HEK293 (cell line): ENCODE data around the gene C9orf78.
A peak's percentile ranks its signal among the peaks of the same experiment; 100 is the strongest.

Experiments
- ELK4 ChIP-seq: IDR thresholded peaks from 2 replicates; pipeline ENCODE4 v1.6.1; 2011; ENCODE audit warnings: mild to moderate bottlenecking, low read depth, low read length, borderline replicate concordance
- KLF9 ChIP-seq: fragments of 450-650 bp; formaldehyde crosslinking; IDR thresholded peaks from 2 replicates; pipeline ENCODE4 v1.5.1; 2016; ENCODE audit warnings: missing biosample characterization, missing genetic modification characterization, low read depth
- OVOL3 ChIP-seq: fragments of 450-650 bp; formaldehyde crosslinking; IDR thresholded peaks from 2 replicates; pipeline ENCODE4 v1.5.1; 2016; ENCODE audit warnings: missing biosample characterization, missing genetic modification characterization
- PATZ1 ChIP-seq: fragments of 450-650 bp; formaldehyde crosslinking; IDR thresholded peaks from 2 replicates; pipeline ENCODE4 v1.5.1; 2016; ENCODE audit warnings: missing biosample characterization, missing genetic modification characterization
- SCRT2 ChIP-seq: fragments of 450-650 bp; formaldehyde crosslinking; IDR thresholded peaks from 2 replicates; pipeline ENCODE4 v1.5.1; 2016; ENCODE audit warnings: missing biosample characterization, missing genetic modification characterization
- SP2 ChIP-seq: fragments of 450-650 bp; formaldehyde crosslinking; IDR thresholded peaks from 2 replicates; pipeline ENCODE4 v1.5.1; 2016; ENCODE audit warnings: missing biosample characterization, missing genetic modification characterization
- SP7 ChIP-seq: fragments of 450-650 bp; formaldehyde crosslinking; IDR thresholded peaks from 2 replicates; pipeline ENCODE4 v1.5.1; 2016; ENCODE audit warnings: missing biosample characterization, missing genetic modification characterization
- TRIM28 ChIP-seq: IDR thresholded peaks from 2 replicates; pipeline ENCODE4 v1.6.1; 2011; ENCODE audit warnings: low read length, control low read depth, borderline replicate concordance
- ZBTB17 ChIP-seq: fragments of 450-650 bp; formaldehyde crosslinking; IDR thresholded peaks from 2 replicates; pipeline ENCODE4 v1.5.1; 2016; ENCODE audit warnings: missing biosample characterization, missing genetic modification characterization
- ZBTB26 ChIP-seq: fragments of 450-650 bp; formaldehyde crosslinking; optimal IDR thresholded peaks from 2 replicates; pipeline ENCODE3; 2016; ENCODE audit warnings: missing biosample characterization, mild to moderate bottlenecking, missing genetic modification characterization
- ZNF16 ChIP-seq: fragments of 450-650 bp; formaldehyde crosslinking; IDR thresholded peaks from 2 replicates; pipeline ENCODE4 v1.5.1; 2016; ENCODE audit warnings: low read depth, missing biosample characterization, missing genetic modification characterization
- ZNF184 ChIP-seq: fragments of 450-650 bp; IDR thresholded peaks from 2 replicates; pipeline ENCODE4 v1.5.1; 2018; ENCODE audit warnings: missing biosample characterization, mild to moderate bottlenecking, missing genetic modification characterization
- ZNF19 ChIP-seq: fragments of 450-650 bp; formaldehyde crosslinking; IDR thresholded peaks from 2 replicates; pipeline ENCODE4; 2016; ENCODE audit warnings: missing biosample characterization, missing genetic modification characterization, low read depth
- ZNF214 ChIP-seq: fragments of 450-650 bp; formaldehyde crosslinking; IDR thresholded peaks from 2 replicates; pipeline ENCODE4 v1.5.1; 2017; ENCODE audit warnings: missing biosample characterization, mild to moderate bottlenecking, missing genetic modification characterization, borderline replicate concordance
- ZNF341 ChIP-seq: fragments of 450-650 bp; formaldehyde crosslinking; IDR thresholded peaks from 2 replicates; pipeline ENCODE4; 2016; ENCODE audit warnings: low read depth, missing biosample characterization, missing genetic modification characterization
- ZNF362 ChIP-seq: fragments of 450-650 bp; formaldehyde crosslinking; IDR thresholded peaks from 2 replicates; pipeline ENCODE4 v1.5.1; 2016; ENCODE audit warnings: missing biosample characterization, missing genetic modification characterization
- ZNF366 ChIP-seq: fragments of 450-650 bp; formaldehyde crosslinking; conservative IDR thresholded peaks from 2 replicates; pipeline ENCODE4 v1.5.1; 2016; ENCODE audit warnings: missing biosample characterization, missing genetic modification characterization
- ZNF37A ChIP-seq: fragments of 450-650 bp; IDR thresholded peaks from 2 replicates; pipeline ENCODE4 v1.5.1; 2018; ENCODE audit warnings: missing biosample characterization, missing genetic modification characterization
- ZNF544 ChIP-seq: fragments of 450-650 bp; formaldehyde crosslinking; IDR thresholded peaks from 2 replicates; pipeline ENCODE4 v1.5.0; 2017; ENCODE audit warnings: missing biosample characterization, missing genetic modification characterization
- ZNF549 ChIP-seq: fragments of 450-650 bp; IDR thresholded peaks from 2 replicates; pipeline ENCODE4 v1.5.1; 2018; ENCODE audit warnings: missing biosample characterization, missing genetic modification characterization, mild to moderate bottlenecking, inconsistent platforms, moderate library complexity
- ZNF561 ChIP-seq: fragments of 450-650 bp; IDR thresholded peaks from 2 replicates; pipeline ENCODE4 v1.5.1; 2018; ENCODE audit warnings: missing biosample characterization, missing genetic modification characterization, borderline replicate concordance
- ZNF610 ChIP-seq: fragments of 450-650 bp; formaldehyde crosslinking; IDR thresholded peaks from 2 replicates; pipeline ENCODE4 v1.5.1; 2016; ENCODE audit warnings: missing biosample characterization, missing genetic modification characterization, borderline replicate concordance
- ZNF654 ChIP-seq: fragments of 450-650 bp; formaldehyde crosslinking; IDR thresholded peaks from 2 replicates; pipeline ENCODE4 v1.5.1; 2016; ENCODE audit warnings: low read depth, missing biosample characterization, missing genetic modification characterization
- ZNF692 ChIP-seq: fragments of 450-650 bp; formaldehyde crosslinking; IDR thresholded peaks from 2 replicates; pipeline ENCODE4 v1.5.1; 2016; ENCODE audit warnings: missing biosample characterization, missing genetic modification characterization
- ZNF837 ChIP-seq: fragments of 450-650 bp; formaldehyde crosslinking; IDR thresholded peaks from 2 replicates; pipeline ENCODE4 v1.5.1; 2016; ENCODE audit warnings: missing biosample characterization, missing genetic modification characterization
- ZSCAN16 ChIP-seq: fragments of 450-650 bp; formaldehyde crosslinking; IDR thresholded peaks from 2 replicates; pipeline ENCODE4 v1.5.1; 2016; ENCODE audit warnings: missing biosample characterization, missing genetic modification characterization
- ZSCAN18 ChIP-seq: fragments of 450-650 bp; formaldehyde crosslinking; IDR thresholded peaks from 2 replicates; pipeline ENCODE4 v1.5.1; 2016; ENCODE audit warnings: missing biosample characterization, missing genetic modification characterization
- ZSCAN23 ChIP-seq: fragments of 450-650 bp; formaldehyde crosslinking; IDR thresholded peaks from 2 replicates; pipeline ENCODE4 v1.5.1; 2016; ENCODE audit warnings: missing biosample characterization, missing genetic modification characterization

Gene C9orf78

GRCh38 chr9:129835128-129835859, at the start of gene C9orf78, which contains the start of gene USP20 (continued):
- TF ChIP-seq ZNF549 (tag by site-specific recombination) = no peak
- TF ChIP-seq SCRT2 = no peak
- TF ChIP-seq ZBTB17 (tag by site-specific recombination) = peak; percentile 71
- TF ChIP-seq SP2 = peak; percentile 95
- TF ChIP-seq ZSCAN16 (tag by site-specific recombination) = no peak
- no peak for TF ChIP-seq ZSCAN18 (tag by site-specific recombination)
- TF ChIP-seq ZNF37A (tag by site-specific recombination) = no peak
- no peak for TF ChIP-seq ZNF837 (tag by site-specific recombination)
- TF ChIP-seq ELK4 = peak; percentile 66; the same call in 1 of the 2 replicates
- TF ChIP-seq KLF9 (tag by site-specific recombination) = peak; percentile 65
- no peak for TF ChIP-seq ZNF16 (tag by site-specific recombination)
- no peak for TF ChIP-seq ZNF184 (tag by site-specific recombination)
- no peak for TF ChIP-seq ZNF654
- 0 out of 2 replicates have a peak, but pooled peaks have one; percentile 20 for TF ChIP-seq ZNF362 (tag by site-specific recombination)
- peak; percentile 85 for TF ChIP-seq PATZ1 (tag by site-specific recombination)
- TF ChIP-seq ZNF19 (tag by site-specific recombination) = no peak
- no peak for TF ChIP-seq ZNF544 (tag by site-specific recombination)
- no peak for TF ChIP-seq ZNF610 (tag by site-specific recombination)
- TF ChIP-seq ZNF561 (tag by site-specific recombination) = no peak; the same call in 1 of the 2 replicates
- peak; percentile 22 for TF ChIP-seq ZNF341
- peak; percentile 71; the same call in 1 of the 2 replicates for TF ChIP-seq SP7 (tag by site-specific recombination)
- peak; percentile 96 for TF ChIP-seq ZBTB26 (tag by site-specific recombination)
- TF ChIP-seq OVOL3 (tag by site-specific recombination) = no peak
- no peak for TF ChIP-seq ZSCAN23 (tag by site-specific recombination)
- no peak for TF ChIP-seq ZNF366 (tag by site-specific recombination)
- no peak for TF ChIP-seq ZNF214 (tag by site-specific recombination)
- peak; percentile 92 for TF ChIP-seq ZNF692
- TF ChIP-seq TRIM28 = no peak; the same call in 1 of the 2 replicates
